Measurements from ENCODE around the gene CYP26B1. TPM values are rescaled to one million over a fixed set of nuclear protein-coding genes. Genes with fewer than 3 reads are reported as not detected.

The CYP26B1 gene
- total RNA-seq, 1 experiment from 2014 or later = 1.8 TPM

DNA sequence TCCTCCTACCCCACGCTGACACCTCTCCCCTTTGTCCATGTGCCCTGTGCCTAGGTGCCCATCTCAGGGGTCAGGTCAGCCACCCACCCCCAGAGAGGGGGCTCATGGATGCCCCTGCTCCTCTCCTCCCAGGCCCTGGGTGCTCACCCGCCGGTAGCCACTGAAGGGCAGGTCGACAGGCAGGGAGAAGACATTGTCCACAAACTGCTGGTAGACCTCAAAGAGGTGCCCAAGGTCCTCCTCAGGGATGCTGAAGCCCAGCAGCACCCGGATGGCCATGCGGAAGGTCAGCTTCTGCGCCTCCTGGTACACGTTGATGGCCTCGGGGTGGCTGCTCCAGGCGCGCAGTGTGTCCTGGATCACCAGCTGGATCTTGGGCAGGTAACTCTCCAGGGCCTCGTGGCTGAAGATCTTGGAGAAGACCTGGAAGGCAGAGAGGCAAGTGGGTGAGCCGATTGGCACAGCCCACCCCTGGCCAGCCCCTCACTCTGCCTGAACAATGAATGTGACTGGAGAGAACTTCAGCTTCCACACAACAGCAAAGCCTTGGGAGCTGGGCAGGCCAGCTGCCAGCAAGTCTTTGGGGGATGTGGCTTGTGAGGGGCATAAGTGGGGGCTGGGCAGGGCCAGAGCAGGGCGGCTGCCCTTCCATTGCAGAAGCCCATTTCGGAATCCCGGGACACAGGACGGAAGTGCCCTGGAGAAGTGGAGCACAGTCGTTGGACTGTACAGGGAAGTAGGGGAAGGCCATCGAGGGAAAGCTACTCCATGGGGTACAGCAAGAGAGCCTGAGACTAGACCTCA is 12.5 kb downstream of the CYP26B1 start:
- DNase-seq (ENCODE audit: low read depth, low spot score) = no peak
- in situ Hi-C loops (cut with HindIII; ENCODE audit: low pct_unique_long_range_greater_than_20kb, low sequenced_read_pairs) = no loop called here

DNA sequence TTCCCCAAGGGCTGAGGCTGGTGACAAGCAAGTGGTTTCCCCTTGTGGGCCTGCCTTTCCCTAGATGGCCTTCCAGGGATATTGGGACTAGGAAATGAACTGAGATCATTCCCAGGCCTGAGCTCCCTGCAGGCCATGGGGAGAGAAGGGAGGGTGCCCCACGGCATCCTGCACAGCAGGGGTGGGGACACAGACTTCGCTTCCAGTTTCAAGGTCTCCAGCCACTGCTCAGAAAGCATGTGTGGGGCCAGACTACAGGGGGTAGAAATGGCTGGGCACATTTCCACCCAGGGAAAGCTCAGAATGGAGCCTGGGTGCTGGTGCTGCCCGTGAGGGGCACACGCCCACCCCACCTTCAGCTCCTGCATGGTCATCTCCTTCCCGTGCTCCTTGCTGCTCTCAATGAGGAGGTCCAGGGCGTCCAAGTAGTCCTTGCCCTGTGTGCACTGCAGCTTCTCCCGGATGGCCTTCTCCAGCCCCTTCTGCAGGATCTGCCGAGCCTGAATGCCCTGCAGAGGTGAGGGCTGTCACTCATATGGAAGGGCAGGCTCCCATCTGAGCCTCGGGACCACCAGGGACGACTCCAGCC is 13.2 kb downstream of the CYP26B1 start:
- DNase-seq (ENCODE audit: low read depth, low spot score) = no peak
- in situ Hi-C loops (cut with HindIII; ENCODE audit: low pct_unique_long_range_greater_than_20kb, low sequenced_read_pairs) = no loop called here

DNA sequence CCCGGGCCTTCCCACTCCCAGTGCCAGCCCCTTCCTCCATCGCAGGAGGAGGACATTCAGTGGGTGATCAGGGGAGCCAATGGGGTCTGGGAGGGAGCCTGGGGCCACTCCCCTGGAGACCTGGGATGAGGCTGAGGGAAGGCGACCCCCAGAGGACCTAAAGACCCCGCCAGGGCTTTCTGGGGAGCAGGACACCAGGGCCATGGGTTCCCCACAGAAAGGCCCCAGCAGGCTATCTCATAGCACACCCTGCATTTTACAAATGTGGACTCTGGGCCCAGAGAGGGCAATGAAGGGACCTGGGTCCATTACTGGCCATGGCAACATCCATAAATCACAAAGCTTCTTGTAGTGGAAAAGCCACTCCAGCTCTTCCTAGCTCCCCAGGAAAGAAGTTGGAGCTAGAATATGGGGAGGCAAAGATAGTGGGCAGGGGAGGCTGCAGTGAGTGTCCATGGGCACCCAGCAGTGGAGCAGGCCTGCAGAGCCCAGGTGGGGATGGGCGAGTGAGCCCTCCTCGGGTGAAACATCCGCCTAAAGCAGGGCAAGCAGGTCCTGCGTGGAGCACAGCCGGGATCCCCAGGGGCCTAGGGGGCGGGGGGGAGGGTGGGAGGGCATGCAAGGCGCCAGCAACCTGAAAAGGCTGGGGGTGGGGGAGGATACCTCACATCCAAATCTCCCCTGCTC is 13.8 kb downstream of the CYP26B1 start:
- in situ Hi-C loops (cut with HindIII; ENCODE audit: low pct_unique_long_range_greater_than_20kb, low sequenced_read_pairs) = no loop called here
- no peak for DNase-seq (ENCODE audit: low read depth, low spot score)

DNA sequence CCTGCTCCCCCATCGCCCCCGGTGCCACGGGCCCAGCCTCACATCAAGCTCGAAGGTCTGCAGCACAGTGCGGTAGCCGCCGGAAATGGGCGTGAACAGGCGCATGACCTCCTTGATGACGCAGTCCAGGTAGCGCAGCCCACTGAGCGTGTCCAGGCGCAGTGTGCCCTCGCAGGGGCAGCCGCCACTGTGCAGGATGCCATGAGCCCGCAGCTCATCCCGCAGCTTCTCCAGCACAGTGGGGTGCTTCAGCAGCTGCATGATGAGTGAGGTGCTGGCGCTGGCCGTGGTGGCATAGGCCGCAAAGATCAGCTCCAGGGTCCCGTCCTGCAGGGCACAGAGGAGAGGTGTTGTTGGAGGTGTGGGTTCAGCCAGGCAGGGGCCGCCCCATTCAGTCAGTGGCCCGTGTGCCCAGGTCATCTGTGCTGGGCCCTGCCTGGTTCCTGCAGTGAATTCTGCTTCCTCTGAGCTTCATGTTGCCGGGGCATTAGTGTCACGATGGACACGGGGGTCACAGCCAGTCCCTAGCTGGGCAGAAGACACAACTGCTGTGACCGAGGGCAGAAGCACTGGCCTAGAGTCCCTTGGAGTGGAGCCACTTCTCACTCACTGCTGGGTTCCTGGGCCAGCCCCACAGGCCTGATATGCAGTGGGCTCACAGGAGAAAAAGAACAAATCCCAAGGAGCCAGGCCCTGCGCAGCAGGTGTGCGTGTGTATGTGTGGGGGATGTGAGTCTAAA is 14.5 kb downstream of the CYP26B1 start:
- no peak for DNase-seq (ENCODE audit: low read depth, low spot score)
- in situ Hi-C loops (cut with HindIII; ENCODE audit: low pct_unique_long_range_greater_than_20kb, low sequenced_read_pairs) = no loop called here

DNA sequence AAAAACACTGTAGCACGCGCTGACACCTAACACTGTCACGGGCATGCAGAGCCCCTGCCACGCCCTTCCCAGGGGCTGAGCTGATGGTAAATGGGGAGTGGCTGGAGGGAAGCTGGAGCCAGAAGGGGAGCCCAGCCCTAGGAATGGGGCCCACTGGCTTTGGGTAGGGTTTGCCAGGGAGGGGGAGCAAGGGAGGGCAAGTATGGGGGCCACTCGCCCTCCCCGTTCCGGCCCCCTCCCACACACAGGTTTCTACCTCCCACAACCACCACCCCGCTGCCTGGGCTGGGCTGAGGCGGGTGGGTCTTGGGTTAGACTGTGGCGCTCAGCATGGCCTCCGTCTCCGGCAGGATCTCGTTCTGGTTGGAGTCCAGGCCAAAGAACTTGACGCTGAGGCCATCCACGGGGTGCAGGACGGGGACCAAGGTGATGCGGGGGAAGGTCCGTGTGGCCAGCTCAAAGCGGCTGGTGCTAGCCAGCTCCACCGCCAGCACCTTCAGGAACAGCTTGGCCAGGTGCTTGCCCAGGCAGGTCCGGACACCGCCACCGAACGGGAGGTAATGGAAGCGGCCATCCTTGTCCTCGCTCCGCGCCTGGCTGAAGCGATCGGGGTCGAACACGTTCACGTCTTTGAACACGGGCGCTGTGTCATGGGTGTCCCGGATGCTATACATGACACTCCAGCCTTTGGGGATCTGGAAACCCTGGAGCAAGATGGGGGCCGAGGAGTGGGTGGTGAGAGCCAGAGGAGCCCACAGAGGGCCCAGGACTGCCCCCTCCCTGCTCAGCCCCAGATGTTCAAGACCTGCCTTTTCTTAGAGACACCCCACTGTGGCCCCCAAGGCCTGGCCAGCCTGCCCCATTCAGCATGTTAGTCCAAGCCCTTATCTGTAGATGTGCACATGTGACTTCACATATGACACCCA is 15.5 kb downstream of the CYP26B1 start:
- DNase-seq (ENCODE audit: low read depth, low spot score) = no peak
- in situ Hi-C loops (cut with HindIII; ENCODE audit: low pct_unique_long_range_greater_than_20kb, low sequenced_read_pairs) = no loop called here

DNA sequence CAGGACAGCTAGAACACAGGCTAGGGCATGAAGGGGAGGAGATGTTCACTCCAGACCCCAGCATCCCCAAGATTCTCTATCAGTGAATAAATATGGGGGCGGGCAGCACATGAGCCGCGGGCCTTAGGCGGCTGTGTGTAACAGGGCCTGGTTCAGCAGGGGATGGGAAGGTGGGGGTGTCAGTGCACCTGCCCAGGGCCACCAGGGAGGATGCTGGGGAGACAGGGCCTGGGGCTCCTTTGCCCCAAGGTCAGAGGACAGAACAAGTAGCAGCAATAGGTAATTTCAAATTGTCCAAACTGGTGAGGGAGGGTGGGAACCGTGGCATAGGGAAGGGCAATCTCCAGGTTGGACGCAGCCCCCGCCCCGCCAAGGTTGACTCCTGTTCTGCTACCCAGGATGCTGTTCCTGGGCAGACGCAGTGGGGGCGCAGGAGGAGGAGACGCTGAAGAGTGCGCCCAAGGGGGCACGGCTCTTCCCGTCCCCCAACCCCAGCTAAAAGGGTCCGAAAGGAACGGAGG is 16.2 kb downstream of the CYP26B1 start:
- DNase-seq (ENCODE audit: low read depth, low spot score) = no peak
- in situ Hi-C loops (cut with HindIII; ENCODE audit: low pct_unique_long_range_greater_than_20kb, low sequenced_read_pairs) = no loop called here

DNA sequence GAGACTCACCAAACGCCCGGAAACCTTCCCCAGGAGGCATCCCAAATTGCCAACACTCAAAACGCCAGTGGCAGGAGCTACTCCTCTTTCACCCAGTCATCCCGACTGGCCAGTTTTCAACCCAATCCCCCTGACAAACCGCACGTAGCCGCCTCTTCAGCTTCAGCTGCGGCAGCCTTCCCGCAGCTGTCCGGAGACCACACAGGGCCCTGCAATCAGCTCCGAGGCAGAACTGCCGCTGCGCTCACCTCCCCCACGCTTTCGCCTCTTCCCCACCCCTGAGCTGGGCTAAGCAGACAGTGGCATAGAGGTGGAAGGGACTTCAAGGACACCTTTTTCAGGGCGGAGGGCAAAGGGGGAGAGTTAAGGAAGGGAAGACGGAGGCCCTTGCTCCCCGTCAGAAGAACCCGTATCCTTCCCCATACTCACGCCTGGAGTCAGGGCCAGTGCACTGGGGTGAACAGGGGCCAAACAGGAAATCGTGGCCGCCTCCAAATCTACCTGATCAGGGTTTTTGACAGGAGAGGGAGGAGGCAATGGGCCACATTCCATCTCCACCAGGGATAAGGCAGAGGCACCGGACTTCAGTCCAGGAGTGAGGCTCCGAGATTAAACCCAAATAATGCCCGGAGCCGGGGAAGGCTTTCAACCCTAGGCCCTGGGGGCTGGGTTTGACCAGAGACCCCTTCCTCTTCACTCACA is 16.9 kb downstream of the CYP26B1 start:
- no peak for DNase-seq (ENCODE audit: low read depth, low spot score)
- in situ Hi-C loops (cut with HindIII; ENCODE audit: low pct_unique_long_range_greater_than_20kb, low sequenced_read_pairs) = no loop called here

DNA sequence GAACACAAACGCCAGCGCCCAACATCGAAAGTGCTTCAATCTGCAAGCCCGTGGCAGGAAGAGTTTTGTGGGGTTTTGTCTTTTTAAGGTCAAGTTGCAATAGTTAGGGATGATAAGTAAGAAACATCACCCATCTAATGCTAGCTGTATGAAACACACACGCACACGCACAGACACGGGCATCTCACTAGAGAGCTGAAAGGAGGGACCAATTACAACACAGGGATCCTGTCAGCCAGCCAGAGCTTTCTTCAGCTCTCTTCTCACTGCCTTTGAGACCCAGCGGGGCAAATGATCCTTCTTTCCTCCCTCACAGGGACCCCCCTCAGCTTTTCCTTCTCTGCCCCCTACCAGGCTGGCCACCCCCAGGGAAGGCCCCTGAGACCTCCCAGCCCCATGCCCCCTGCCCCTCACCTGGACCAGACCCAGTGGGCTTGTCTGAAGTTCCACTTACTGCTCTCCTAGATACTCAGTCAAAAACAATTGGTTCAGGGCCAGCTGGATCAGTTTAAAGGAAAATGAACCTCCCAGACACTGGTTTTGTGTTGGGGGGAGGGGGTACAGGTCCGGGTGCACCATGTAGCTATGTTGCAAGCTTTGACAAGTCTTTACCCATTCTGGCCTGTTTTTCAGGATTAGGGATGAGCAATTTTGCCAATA is 17.9 kb downstream of the CYP26B1 start:
- no peak for DNase-seq (ENCODE audit: low read depth, low spot score)
- in situ Hi-C loops (cut with HindIII; ENCODE audit: low pct_unique_long_range_greater_than_20kb, low sequenced_read_pairs) = no loop called here

DNA sequence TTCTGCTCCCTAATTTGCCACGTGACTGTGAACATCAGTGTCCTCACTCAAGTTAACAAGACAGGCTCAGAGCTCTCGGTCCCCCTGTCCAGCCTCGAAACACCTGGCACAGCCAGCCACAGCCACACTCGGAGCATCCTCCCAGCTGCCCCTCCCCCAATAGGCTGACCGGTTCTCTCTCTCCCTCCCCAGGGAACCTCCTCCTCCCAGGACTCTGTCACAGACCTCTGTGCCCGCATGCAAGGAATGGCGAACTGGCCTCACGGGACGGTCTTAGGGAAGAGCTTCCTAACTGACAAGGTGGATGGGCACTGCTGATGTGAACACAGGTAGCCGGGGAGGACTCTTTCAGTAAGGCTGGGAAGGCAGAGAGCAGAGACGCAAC is 18.8 kb downstream of the CYP26B1 start:
- no peak for DNase-seq (ENCODE audit: low read depth, low spot score)
- in situ Hi-C loops (cut with HindIII; ENCODE audit: low pct_unique_long_range_greater_than_20kb, low sequenced_read_pairs) = no loop called here

DNA sequence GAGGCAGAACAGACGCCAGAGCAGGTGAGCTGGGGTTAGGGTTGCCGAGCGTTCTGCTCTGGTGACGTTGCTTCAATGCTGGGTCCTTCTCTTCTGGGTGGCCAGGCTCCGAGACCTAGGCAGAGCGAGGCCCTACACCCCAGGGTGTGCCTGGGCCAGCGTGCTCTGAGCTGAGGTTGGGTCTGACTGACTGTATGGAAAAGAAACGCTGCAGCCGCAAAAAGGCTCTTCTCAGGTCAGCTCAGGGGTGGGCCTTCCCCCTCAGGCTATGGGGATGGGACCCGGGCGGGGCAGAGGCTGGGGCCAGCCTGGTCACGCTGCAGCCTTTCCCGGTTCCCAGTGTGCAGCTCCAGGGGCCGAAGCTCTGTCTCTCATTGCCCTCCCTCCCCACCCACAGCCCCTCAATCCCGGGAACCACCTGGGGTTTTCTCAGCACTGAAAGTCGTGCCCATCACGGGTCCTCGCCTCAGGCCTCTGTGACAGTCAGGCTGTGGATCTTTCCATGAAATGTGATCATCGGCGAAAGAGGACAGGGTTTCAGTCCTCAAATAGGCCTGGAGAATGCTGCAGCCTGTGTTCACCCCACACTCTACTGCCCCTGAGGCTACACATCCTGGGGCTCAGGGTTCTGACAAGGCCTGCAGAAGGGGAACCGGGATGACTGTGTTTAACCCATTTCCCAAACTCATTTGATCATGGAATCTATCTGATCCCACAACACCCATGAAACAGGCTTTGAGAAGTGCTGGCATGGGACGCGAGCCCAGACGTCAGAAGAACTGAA is 19.4 kb downstream of the CYP26B1 start:
- no peak for DNase-seq (ENCODE audit: low read depth, low spot score)
- in situ Hi-C loops (cut with HindIII; ENCODE audit: low pct_unique_long_range_greater_than_20kb, low sequenced_read_pairs) = no loop called here

DNA sequence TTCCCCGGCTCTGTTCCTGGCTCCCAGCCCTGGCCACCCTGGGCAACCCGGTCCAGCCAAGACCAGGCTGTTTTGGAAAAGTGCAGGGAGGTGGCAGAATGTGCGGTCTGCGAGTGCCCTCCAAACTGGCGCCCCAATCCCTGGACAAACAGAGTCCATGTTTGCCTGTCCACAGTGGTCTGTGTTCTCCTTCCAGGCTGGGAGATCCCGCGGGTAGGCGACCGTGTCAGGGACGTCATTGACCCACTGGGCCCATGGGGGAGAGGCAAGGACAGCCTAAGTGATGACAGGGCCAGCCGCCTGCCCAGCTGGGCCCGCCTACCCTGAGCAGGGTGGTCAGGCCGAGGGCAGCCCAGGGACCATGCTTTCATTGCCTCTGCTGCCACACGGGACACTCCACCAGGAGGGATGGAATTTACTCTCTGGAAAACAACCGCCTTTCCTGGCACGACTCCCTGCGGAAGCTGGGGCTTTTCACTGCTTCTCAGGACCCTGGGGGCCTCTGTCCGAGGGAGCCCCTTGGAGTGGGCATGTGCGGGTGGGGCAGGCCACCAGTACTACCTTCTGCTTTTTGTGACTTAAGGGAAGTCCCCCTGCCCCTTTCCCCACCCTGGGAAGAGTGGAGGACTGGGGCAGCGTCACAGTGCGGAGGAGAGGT is 20.1 kb downstream of the CYP26B1 start:
- in situ Hi-C loops (cut with HindIII; ENCODE audit: low pct_unique_long_range_greater_than_20kb, low sequenced_read_pairs) = no loop called here
- no peak for DNase-seq (ENCODE audit: low read depth, low spot score)

DNA sequence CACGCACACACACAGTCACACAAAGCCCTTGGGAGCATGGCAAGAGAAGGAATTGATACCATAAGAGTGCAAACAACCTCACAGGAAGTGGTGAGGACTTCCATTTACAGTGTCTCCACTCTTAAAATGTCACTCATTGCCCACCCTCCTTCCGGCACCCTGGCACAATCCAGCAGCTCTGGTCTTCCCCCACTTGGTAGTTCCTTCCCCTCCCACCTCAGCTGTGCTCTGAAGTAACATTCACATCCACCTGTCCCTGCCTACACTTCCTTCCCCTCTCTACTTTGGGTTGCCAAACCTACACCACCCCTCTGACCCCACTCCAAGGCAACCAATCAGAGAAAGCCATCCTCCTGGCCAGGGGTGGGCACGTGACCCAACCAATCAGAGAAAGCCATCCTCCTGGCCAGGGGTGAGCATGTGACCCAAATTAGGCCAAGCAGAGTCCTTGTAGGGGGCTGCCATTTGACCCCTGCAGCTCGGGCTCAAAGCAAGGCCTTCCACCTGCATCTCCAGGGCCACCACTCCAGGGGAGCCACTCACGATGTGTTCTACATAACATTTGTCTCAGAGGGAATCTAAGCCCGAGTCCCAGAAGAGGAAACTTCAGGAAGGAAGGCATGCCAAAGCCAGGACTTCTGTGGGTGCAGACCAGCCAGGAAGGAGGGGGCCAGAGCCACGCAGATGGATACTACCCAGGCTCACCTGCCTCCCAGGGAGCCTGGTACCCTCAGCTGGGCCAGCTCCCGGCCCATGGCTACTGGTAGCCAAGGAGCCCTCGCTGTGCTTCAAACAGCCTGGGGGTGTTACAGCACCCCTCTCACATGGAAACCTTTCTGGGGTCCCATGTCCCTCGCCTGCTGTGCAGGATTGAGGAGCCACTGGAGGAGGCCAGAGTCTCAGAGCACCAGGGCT is 21.2 kb downstream of the CYP26B1 start:
- DNase-seq (ENCODE audit: low read depth, low spot score) = no peak
- in situ Hi-C loops (cut with HindIII; ENCODE audit: low pct_unique_long_range_greater_than_20kb, low sequenced_read_pairs) = no loop called here

DNA sequence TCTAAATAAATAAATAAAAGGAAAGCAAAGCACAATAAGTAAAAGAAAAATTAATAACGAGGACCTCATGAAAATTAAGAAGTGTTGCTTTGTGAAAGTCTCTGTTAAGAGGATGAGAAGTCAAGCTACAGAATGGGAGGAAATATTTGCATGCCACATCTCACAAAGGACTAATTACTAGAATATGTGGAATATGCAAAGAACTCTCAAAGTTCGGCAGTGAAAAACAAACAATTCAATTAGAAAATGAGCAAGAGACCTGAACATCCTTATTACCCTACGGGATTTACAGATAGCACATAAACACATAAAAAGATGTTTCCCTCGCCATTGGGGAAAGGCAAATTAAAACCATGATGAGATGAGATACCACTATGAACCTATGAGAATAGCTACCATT is 23.3 kb downstream of the CYP26B1 start:
- in situ Hi-C loops (cut with HindIII; ENCODE audit: low pct_unique_long_range_greater_than_20kb, low sequenced_read_pairs) = no loop called here
- DNase-seq (ENCODE audit: low read depth, low spot score) = no peak

DNA sequence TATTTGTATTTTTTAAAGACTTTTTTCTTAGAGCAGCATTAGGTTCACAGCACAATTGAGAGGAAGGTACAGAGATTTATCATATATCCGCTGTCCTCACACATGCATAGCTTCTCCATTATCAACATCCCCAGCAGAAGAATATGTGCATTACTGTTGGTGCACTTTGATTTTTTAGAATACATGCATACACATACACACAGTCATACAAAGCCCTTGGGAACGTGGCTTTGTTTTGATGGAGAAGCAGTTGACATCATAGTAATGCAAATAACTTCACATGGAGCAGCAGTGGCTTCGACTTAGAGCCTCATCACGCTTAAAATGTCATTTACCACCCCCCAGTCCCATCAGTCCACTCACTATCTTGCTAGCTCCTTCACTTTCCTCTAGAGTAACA is 26.5 kb downstream of the CYP26B1 start:
- in situ Hi-C loops (cut with HindIII; ENCODE audit: low pct_unique_long_range_greater_than_20kb, low sequenced_read_pairs) = no loop called here
- no peak for DNase-seq (ENCODE audit: low read depth, low spot score)

All from SK-MEL-5 (cell line).